H1 (cell line): ENCODE results near the gene SLC47A2.

ENCODE experiments used
- CBX5 ChIP-seq: fragments of 300-800, 300-1000 bp; sonication (generic); IDR thresholded peaks from 2 replicates; pipeline ENCODE4 v1.7.1; 2016; ENCODE audit warnings: antibody characterized with exemption, low read length, low read depth
- CEBPB ChIP-seq: IDR thresholded peaks from 2 replicates; pipeline ENCODE4 v1.6.1; 2012; ENCODE audit warnings: low read depth, low read length
- EZH2 ChIP-seq: fragments of 200-600 bp; sonication (generic); IDR thresholded peaks from 2 replicates; pipeline ENCODE4 v1.7.1; 2012; ENCODE audit warnings: low read depth, mild to moderate bottlenecking, moderate library complexity, low read length, inconsistent platforms; ENCODE audit not compliant: severe bottlenecking
- KDM5A ChIP-seq: fragments of 200-600 bp; IDR thresholded peaks from 2 replicates; pipeline ENCODE4 v1.7.1; 2012; ENCODE audit warnings: mild to moderate bottlenecking, low read length, inconsistent platforms, mixed read lengths
- POLR2A ChIP-seq, 2 experiments: IDR thresholded peaks; 1 replicate in 1 of 2; 2 replicates in 1 of 2; pipeline ENCODE4 v1.6.1; 2011; ENCODE audit warnings: low read depth in 2 of 2, low read length in 2 of 2, mild to moderate bottlenecking in 2 of 2; ENCODE audit errors: control extremely low read depth in 1 of 2
- RAD21 ChIP-seq, 2 experiments: IDR thresholded peaks in 1 of 2; conservative IDR thresholded peaks in 1 of 2; 2 replicates each; pipeline ENCODE4 v1.6.1; 2011; ENCODE audit warnings: low read depth in 2 of 2, low read length in 2 of 2, improper control_type of control experiment in 1 of 2, inconsistent platforms in 1 of 2, mild to moderate bottlenecking in 1 of 2, moderate library complexity in 1 of 2
- RNF2 ChIP-seq: fragments of 200-900, 300-1000 bp; sonication (generic); IDR thresholded peaks from 2 replicates; pipeline ENCODE4 v1.7.1; 2016; ENCODE audit warnings: borderline replicate concordance, low read depth, mild to moderate bottlenecking, antibody characterized with exemption, low read length; ENCODE audit not compliant: poor library complexity, severe bottlenecking; ENCODE audit errors: missing control alignments
- SIN3A ChIP-seq, 2 experiments: IDR thresholded peaks in 1 of 2; conservative IDR thresholded peaks in 1 of 2; 2 replicates each; pipeline ENCODE4 v1.6.1; 2011 to 2012; ENCODE audit warnings: low read length in 2 of 2, improper control_type of control experiment in 1 of 2, low read depth in 1 of 2, mild to moderate bottlenecking in 1 of 2
- TF ChIP-seq, protein P1 (sequence below), 3 experiments: IDR thresholded peaks; 1 replicate in 2 of 3; 2 replicates in 1 of 3; pipeline versions ENCODE4 v1.5.1 to v1.6.1; 2011; ENCODE audit warnings: low read length in 3 of 3, mild to moderate bottlenecking in 3 of 3, inconsistent platforms in 2 of 3, low read depth in 1 of 3, moderate library complexity in 1 of 3; ENCODE audit not compliant: insufficient read depth in 1 of 3; ENCODE audit errors: control extremely low read depth in 1 of 3
- TF ChIP-seq, protein P2 (sequence below): IDR thresholded peaks from 2 replicates; pipeline ENCODE4 v1.6.1; 2012; ENCODE audit warnings: inconsistent platforms
- TF ChIP-seq, protein P3 (sequence below): IDR thresholded peaks from 2 replicates; pipeline ENCODE4 v1.6.1; 2012; ENCODE audit warnings: inconsistent platforms

DNA sequence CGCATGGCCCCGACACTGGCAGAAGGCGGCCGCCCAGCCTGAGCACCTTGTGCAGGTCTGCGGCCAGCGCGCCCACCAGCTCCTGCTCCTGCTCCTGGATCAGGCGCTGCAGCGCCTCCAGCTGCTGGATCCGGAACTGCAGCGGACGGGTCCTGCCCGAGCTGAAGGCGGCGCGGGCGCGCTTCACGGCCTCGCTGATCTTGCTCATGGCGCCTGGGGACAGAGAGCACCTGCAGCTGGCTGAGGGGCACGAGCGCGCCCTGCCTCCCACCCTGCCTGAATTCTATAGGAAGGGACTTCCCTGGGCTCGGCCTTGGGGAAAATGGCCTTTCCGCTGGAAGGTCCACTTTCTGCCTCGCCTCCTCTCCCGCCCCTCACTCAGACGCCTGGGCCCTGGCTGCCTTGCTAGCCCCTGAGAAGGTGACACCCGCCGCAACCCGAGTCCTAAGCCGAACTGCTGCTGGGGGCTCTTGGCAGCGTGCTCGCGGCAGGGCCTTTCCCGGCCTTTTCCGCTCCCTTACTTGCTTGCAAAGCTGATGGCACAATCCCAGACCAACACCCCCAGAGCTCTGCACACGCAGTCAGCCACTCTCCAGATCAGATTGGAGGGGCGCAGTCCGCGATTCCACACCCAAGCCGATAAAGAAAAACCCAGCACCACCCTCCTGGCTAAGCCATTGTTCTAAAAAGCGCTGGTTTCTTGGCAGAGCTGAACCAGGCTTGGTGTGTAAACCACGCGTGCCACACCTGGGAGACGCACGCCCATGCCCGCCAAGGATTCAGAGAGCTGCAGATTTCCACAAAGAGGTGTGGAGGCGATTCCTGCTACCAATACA lies 28.8 kb upstream of the SLC47A2 start:
- TF ChIP-seq, protein P1, sequence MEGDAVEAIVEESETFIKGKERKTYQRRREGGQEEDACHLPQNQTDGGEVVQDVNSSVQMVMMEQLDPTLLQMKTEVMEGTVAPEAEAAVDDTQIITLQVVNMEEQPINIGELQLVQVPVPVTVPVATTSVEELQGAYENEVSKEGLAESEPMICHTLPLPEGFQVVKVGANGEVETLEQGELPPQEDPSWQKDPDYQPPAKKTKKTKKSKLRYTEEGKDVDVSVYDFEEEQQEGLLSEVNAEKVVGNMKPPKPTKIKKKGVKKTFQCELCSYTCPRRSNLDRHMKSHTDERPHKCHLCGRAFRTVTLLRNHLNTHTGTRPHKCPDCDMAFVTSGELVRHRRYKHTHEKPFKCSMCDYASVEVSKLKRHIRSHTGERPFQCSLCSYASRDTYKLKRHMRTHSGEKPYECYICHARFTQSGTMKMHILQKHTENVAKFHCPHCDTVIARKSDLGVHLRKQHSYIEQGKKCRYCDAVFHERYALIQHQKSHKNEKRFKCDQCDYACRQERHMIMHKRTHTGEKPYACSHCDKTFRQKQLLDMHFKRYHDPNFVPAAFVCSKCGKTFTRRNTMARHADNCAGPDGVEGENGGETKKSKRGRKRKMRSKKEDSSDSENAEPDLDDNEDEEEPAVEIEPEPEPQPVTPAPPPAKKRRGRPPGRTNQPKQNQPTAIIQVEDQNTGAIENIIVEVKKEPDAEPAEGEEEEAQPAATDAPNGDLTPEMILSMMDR (IDR thresholded peaks at IDR 0.05; ENCODE audit: control extremely low read depth in 1 of 3, insufficient read depth in 1 of 3, low read depth in 1 of 3, low read length in 3 of 3) = peak; percentile 92 to 96 (median 94)
- TF ChIP-seq POLR2A (IDR thresholded peaks at IDR 0.05; ENCODE audit: control extremely low read depth in 1 of 2, low read depth in 2 of 2, low read length in 2 of 2) (peak in 1 of 2 experiments; percentile 90; a peak in 2 of 3 replicates), RAD21 (IDR thresholded peaks at IDR 0.05 in 1 of 2, conservative IDR thresholded peaks at IDR 0.05 in 1 of 2; ENCODE audit: low read depth in 2 of 2, low read length in 2 of 2) (peak; percentile 64 to 73), CBX5 (no peak), SIN3A (conservative IDR thresholded peaks at IDR 0.05 in 1 of 2, IDR thresholded peaks at IDR 0.05 in 1 of 2; ENCODE audit: low read depth in 1 of 2, low read length in 2 of 2) (no peak), EZH2 (no peak), CEBPB (no peak), RNF2 (no peak), KDM5A (no peak)
- TF ChIP-seq, protein P2, sequence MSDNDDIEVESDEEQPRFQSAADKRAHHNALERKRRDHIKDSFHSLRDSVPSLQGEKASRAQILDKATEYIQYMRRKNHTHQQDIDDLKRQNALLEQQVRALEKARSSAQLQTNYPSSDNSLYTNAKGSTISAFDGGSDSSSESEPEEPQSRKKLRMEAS = peak; percentile 98
- TF ChIP-seq, protein P3, sequence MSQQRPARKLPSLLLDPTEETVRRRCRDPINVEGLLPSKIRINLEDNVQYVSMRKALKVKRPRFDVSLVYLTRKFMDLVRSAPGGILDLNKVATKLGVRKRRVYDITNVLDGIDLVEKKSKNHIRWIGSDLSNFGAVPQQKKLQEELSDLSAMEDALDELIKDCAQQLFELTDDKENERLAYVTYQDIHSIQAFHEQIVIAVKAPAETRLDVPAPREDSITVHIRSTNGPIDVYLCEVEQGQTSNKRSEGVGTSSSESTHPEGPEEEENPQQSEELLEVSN = peak; percentile 98
